Measurements from ENCODE around the gene RFTN1. TPM values are rescaled to one million over a fixed set of nuclear protein-coding genes. Genes with fewer than 3 reads are reported as not detected.

The RFTN1 gene
- total RNA-seq, 1 donor from 2014 or later = 41.8 TPM

DNA sequence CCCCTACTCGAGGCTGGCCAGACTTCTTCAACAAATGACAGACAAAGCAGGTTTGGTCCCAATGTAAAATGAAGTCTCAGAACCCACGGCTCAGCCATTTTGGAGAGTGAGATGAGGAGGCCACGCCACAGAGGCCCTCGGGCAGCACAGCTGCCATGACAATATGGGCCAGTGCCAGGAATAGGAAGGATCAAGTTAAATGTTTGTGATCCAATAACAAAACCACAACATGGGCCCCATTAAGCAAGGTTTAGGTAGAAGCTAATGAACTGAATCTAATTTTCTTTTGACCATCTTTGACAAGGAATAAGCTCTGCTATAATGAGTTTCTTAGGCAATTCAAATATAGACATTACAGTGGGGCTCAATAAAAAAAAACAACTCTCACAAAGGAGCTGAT, 52.6 kb downstream of the RFTN1 start:
- Mint-ChIP-seq H3K27ac (ENCODE audit: unreplicated experiment) (no peak overlapping the region), H3K4me1 (ENCODE audit: unreplicated experiment) (peaks cover 22% of the 10 kb centered on the region), H3K27me3 (ENCODE audit: unreplicated experiment) (peaks cover 6% of the 10 kb centered on the region), H3K4me3 (ENCODE audit: unreplicated experiment) (no peak overlapping the region), H3K9me3 (ENCODE audit: unreplicated experiment) (no peaks in the 10 kb centered on the region), H3K36me3 (ENCODE audit: low read depth, unreplicated experiment) (peaks cover 17% of the 10 kb centered on the region)
- TF ChIP-seq, protein P1, sequence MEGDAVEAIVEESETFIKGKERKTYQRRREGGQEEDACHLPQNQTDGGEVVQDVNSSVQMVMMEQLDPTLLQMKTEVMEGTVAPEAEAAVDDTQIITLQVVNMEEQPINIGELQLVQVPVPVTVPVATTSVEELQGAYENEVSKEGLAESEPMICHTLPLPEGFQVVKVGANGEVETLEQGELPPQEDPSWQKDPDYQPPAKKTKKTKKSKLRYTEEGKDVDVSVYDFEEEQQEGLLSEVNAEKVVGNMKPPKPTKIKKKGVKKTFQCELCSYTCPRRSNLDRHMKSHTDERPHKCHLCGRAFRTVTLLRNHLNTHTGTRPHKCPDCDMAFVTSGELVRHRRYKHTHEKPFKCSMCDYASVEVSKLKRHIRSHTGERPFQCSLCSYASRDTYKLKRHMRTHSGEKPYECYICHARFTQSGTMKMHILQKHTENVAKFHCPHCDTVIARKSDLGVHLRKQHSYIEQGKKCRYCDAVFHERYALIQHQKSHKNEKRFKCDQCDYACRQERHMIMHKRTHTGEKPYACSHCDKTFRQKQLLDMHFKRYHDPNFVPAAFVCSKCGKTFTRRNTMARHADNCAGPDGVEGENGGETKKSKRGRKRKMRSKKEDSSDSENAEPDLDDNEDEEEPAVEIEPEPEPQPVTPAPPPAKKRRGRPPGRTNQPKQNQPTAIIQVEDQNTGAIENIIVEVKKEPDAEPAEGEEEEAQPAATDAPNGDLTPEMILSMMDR (IDR thresholded peaks at IDR 0.05; ENCODE audit: unreplicated experiment) = no peak
- no peak for DNase-seq (ENCODE audit: low spot score)

DNA sequence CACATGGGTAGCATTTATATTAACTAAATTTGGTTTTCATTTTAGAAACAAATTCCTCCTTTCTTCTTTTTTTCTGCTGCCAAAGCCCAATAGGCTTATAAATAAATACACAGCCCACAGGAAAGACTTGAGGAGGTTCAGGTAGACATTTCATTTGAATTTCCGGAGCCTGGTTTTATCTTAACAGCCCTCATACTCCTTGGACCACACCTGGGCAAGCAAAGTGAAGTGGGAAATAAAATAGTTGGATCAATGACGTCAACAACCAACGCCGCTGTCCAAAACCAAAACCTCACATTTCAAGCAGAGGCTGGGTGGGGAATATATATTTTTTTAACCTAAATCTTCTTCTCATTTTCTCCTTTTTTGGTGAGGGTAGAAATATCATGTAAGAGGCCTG, 53.2 kb downstream of the RFTN1 start:
- peaks cover 17% of the 10 kb centered on the region for H3K36me3 Mint-ChIP-seq (ENCODE audit: low read depth, unreplicated experiment)
- H3K27ac Mint-ChIP-seq (ENCODE audit: unreplicated experiment) = no peak overlapping the region
- no peaks in the 10 kb centered on the region for H3K9me3 Mint-ChIP-seq (ENCODE audit: unreplicated experiment)
- H3K4me3 Mint-ChIP-seq (ENCODE audit: unreplicated experiment) = no peak overlapping the region
- peaks cover 22% of the 10 kb centered on the region for H3K4me1 Mint-ChIP-seq (ENCODE audit: unreplicated experiment)
- TF ChIP-seq, protein P1 (IDR thresholded peaks at IDR 0.05; ENCODE audit: unreplicated experiment) = no peak
- peaks cover 6% of the 10 kb centered on the region for H3K27me3 Mint-ChIP-seq (ENCODE audit: unreplicated experiment)
- DNase-seq (ENCODE audit: low spot score) = no peak

DNA sequence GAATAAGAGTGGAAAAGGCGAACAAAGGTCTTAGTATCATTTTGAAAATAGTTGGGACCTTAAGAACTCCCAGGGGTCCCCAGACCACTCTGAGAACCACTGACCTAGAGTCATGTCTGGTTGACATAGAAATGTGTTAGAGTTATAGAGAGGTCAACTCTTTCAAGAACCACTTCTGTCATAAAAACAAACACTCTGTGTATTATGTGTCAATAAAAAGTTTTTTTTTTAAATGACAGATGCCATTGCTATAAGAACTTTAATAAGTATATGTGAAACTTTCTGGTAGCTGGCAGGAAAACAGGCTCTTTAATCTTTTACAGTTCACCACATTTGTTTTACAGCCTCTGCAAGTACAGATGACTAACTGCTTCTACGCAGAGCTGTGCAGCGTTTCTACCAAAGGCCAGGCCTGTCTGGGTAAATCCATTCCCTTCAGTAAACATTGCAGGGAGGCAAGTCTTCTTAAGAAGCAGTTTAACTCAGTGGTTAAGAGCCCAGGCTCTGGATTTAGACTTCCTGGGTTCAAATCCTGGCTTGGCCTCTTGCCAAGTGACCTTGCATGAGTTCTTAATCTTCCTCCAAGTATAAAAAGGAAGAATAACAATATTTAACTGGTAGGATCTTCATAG, 56.6 kb downstream of the RFTN1 start:
- no peaks in the 10 kb centered on the region for H3K4me1 Mint-ChIP-seq (ENCODE audit: unreplicated experiment)
- no peaks in the 10 kb centered on the region for H3K27me3 Mint-ChIP-seq (ENCODE audit: unreplicated experiment)
- peaks cover 9% of the 10 kb centered on the region for H3K36me3 Mint-ChIP-seq (ENCODE audit: low read depth, unreplicated experiment)
- TF ChIP-seq, protein P1 (IDR thresholded peaks at IDR 0.05; ENCODE audit: unreplicated experiment) = no peak
- H3K9me3 Mint-ChIP-seq (ENCODE audit: unreplicated experiment) = no peaks in the 10 kb centered on the region
- DNase-seq (ENCODE audit: low spot score) = no peak
- H3K27ac Mint-ChIP-seq (ENCODE audit: unreplicated experiment) = no peak overlapping the region
- H3K4me3 Mint-ChIP-seq (ENCODE audit: unreplicated experiment) = no peak overlapping the region

DNA sequence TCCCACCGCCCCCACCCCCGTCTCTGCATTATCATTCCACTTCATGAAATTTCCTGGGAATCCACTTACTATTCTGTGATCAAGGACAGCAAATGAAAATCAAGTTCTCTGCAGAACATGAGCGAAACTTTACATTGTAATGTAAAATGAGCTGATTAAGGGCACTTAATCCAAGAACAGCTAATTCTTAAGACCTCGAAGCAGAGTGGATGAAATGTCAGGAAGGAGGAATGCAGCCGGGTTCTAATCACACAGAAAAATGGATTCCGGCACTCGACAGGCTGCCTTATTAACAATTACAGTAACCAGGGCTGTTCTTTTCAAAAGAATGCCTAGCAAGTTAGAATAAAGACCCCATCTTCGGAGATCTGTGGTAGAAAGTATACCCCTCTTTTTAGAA, 57.5 kb downstream of the RFTN1 start:
- DNase-seq (ENCODE audit: low spot score) = no peak
- Mint-ChIP-seq H3K4me3 (ENCODE audit: unreplicated experiment) (no peak overlapping the region), H3K9me3 (ENCODE audit: unreplicated experiment) (no peaks in the 10 kb centered on the region), H3K36me3 (ENCODE audit: low read depth, unreplicated experiment) (peaks cover 9% of the 10 kb centered on the region), H3K27me3 (ENCODE audit: unreplicated experiment) (no peaks in the 10 kb centered on the region), H3K4me1 (ENCODE audit: unreplicated experiment) (no peaks in the 10 kb centered on the region), H3K27ac (ENCODE audit: unreplicated experiment) (no peak overlapping the region)
- TF ChIP-seq, protein P1 (IDR thresholded peaks at IDR 0.05; ENCODE audit: unreplicated experiment) = no peak

DNA sequence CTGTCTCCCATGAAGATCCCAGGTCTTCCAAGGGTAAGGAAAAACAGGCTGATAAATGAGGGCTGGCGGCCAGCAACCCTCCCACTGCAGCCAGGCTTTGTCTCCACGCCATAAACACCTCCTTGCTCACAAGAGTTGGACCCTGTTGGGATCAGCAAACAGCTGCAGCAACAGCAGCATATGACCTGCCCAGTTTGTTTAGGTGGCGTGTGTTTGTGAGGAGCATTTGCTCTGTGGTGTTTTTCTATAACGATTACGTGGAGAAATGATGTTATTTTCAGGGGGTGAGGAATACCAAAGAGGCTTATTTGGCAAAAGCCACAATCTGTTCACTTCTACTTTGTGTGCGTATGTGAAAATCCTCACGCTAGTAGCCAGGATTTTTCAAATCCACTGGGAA, 58.5 kb downstream of the RFTN1 start:
- peaks cover under 1% of the 10 kb centered on the region for H3K4me1 Mint-ChIP-seq (ENCODE audit: unreplicated experiment)
- H3K36me3 Mint-ChIP-seq (ENCODE audit: low read depth, unreplicated experiment) = peaks cover 9% of the 10 kb centered on the region
- no peak for DNase-seq (ENCODE audit: low spot score)
- TF ChIP-seq, protein P1 (IDR thresholded peaks at IDR 0.05; ENCODE audit: unreplicated experiment) = no peak
- no peak overlapping the region for H3K27ac Mint-ChIP-seq (ENCODE audit: unreplicated experiment)
- no peaks in the 10 kb centered on the region for H3K9me3 Mint-ChIP-seq (ENCODE audit: unreplicated experiment)
- H3K4me3 Mint-ChIP-seq (ENCODE audit: unreplicated experiment) = no peak overlapping the region
- H3K27me3 Mint-ChIP-seq (ENCODE audit: unreplicated experiment) = no peaks in the 10 kb centered on the region
